Measurements from ENCODE around the gene SPDL1.

Gene SPDL1

GRCh38 chr5:169632946-169633345, 49.4 kb downstream of the SPDL1 start:
- no peak for DNase-seq (ENCODE audit: low spot score)

GRCh38 chr5:169634606-169635005, 51.0 kb downstream of the SPDL1 start:
- DNase-seq (ENCODE audit: low spot score) = no peak

- DNase-seq (ENCODE audit: low spot score) = no peak
Measured at GRCh38 chr5:169635936-169636335, 52.4 kb downstream of the SPDL1 start.

GRCh38 chr5:169636477-169637084, 53.0 kb downstream of the SPDL1 start:
- DNase-seq (ENCODE audit: low spot score) = no peak

- DNase-seq (ENCODE audit: low spot score) = peak; percentile 30
Measured at GRCh38 chr5:169637085-169637548, 53.5 kb downstream of the SPDL1 start, which contains the start of gene DOCK2. DOCK2 (plus strand) TSS chr5:169637275; CDS start chr5:169637327, 52 bp downstream.

- no peak for DNase-seq (ENCODE audit: low spot score)
Measured at GRCh38 chr5:169637549-169638121, 54.1 kb downstream of the SPDL1 start.

- no peak for DNase-seq (ENCODE audit: low spot score)
Measured at GRCh38 chr5:169641253-169641652, 57.7 kb downstream of the SPDL1 start.

GRCh38 chr5:169646856-169647255, 63.3 kb downstream of the SPDL1 start:
- no peak for DNase-seq (ENCODE audit: low spot score)

- DNase-seq (ENCODE audit: low spot score) = no peak
Measured at GRCh38 chr5:169647566-169647965, 64.0 kb downstream of the SPDL1 start.

GRCh38 chr5:169648725-169649310, 65.2 kb downstream of the SPDL1 start:
- no peak for DNase-seq (ENCODE audit: low spot score)

GRCh38 chr5:169649486-169649885, 65.9 kb downstream of the SPDL1 start:
- no peak for DNase-seq (ENCODE audit: low spot score)

- no peak for DNase-seq (ENCODE audit: low spot score)
Measured at GRCh38 chr5:169650701-169651331, 67.2 kb downstream of the SPDL1 start.

GRCh38 chr5:169651526-169651925, 68.0 kb downstream of the SPDL1 start:
- no peak for DNase-seq (ENCODE audit: low spot score)

- peak; percentile 12 for DNase-seq (ENCODE audit: low spot score)
Measured at GRCh38 chr5:169652057-169652456, 68.5 kb downstream of the SPDL1 start.

GRCh38 chr5:169653091-169653490, 69.5 kb downstream of the SPDL1 start:
- no peak for DNase-seq (ENCODE audit: low spot score)
